HG03439 (cell line): ENCODE measurements around the gene RAB5IF.

Source experiments
- ATAC-seq: cut with Tn5 transposase; IDR thresholded peaks from one replicate; pipeline ENCODE4 v1.9.1; 2021; ENCODE audit warnings: mild to moderate bottlenecking, moderate library complexity; ENCODE audit not compliant: unreplicated experiment

The RAB5IF gene

GRCh38 chr20:36658300-36658699, 52.7 kb downstream of the RAB5IF start:
- no peak for ATAC-seq
